SK-N-MC (cell line): ENCODE data around the gene SMG6.

ENCODE experiments used
- EZH2 ChIP-seq: fragments of 200-600 bp; sonication (generic); IDR thresholded peaks from one replicate; pipeline ENCODE4 v1.6.1; 2017; ENCODE audit warnings: antibody characterized with exemption
- FOXP2 ChIP-seq: optimal IDR thresholded peaks from 2 replicates; pipeline ENCODE3; 2011; ENCODE audit warnings: mild to moderate bottlenecking, moderate library complexity; ENCODE audit not compliant: insufficient read depth; ENCODE audit errors: extremely low read length, control extremely low read depth
- POLR2AphosphoS5 ChIP-seq: IDR thresholded peaks from 2 replicates; pipeline ENCODE4 v1.6.1; 2012; ENCODE audit warnings: mild to moderate bottlenecking, low read depth, low read length, borderline replicate concordance

DNA sequence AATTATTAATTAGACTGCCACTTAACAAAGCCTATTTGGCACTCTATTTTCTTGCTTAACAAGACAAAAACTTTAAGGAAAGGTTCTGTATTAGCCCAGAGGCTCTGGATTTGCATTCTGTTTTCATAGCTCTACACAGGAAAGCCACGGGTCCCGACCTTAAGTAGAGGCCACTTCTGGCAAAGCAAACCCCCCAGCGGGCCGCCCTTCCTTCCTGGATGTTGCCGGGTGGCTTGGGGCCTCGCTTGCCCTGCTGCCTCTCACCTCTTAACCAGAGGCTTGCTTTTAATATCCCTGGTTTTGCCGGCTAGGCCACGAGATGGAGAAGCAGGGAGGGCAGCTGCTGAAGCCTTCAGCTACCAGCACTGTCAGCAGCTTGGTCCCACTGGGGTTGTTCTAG, 282.9 kb downstream of the SMG6 start:
- TF ChIP-seq POLR2AphosphoS5 (no peak), EZH2 (no peak), FOXP2 (no peak)
